Endothelial cell of umbilical vein (primary cell): Measurements from ENCODE around the gene AGAP3. TPM values are rescaled to one million over a fixed set of nuclear protein-coding genes. Genes with fewer than 3 reads are reported as not detected.
A peak's percentile ranks its signal among the peaks of the same experiment; 100 is the strongest.

Experiments used
- BruUV-seq: library from RNA; stranded (reverse); fragments of 400-500 nt; replicated peaks from 2 replicates; lab custom pipeline; 2021; lab: Mats Ljungman, UMichigan
- CTCF ChIA-PET: fragments of 300-600, 350-600 bp; sonication (Branson Sonifier 250); formaldehyde crosslinking; loops from one replicate; lab custom pipeline; 2021; ENCODE audit warnings: antibody characterized with exemption, inconsistent platforms; lab: Charles Lee
- POLR2A ChIA-PET: fragments of 300-600, 350-600 bp; sonication (Branson Sonifier 250); formaldehyde crosslinking; loops from one replicate; lab custom pipeline; 2021; ENCODE audit warnings: antibody characterized with exemption, inconsistent platforms; lab: Charles Lee
- DNase-seq: peaks from one replicate; pipeline ENCODE4 v3.0.0-alpha.2; 2011; ENCODE audit warnings: low read depth, low spot score
- FAIRE-seq: peaks from 2 replicates; lab custom pipeline; 2011; peaks lifted over from hg19 to GRCh38; lab: Jason Lieb, UNC
- H2AFZ ChIP-seq: 2 replicates; pipeline ENCODE4 v1.6.0; 2012; ENCODE audit warnings: low read depth, low read length, control low read depth, inconsistent platforms
- H3K27ac ChIP-seq: 2 replicates; pipeline ENCODE4 v1.5.1; 2011; ENCODE audit warnings: low read depth, mild to moderate bottlenecking, control low read depth, low read length, moderate library complexity; ENCODE audit not compliant: insufficient read depth
- H3K27me3 ChIP-seq, 2 experiments: 2 replicates each; pipeline versions ENCODE4 v1.6.0 to v1.6.1; 2011; ENCODE audit warnings: low read length in 2 of 2, mixed read lengths in 1 of 2; ENCODE audit not compliant: control insufficient read depth in 2 of 2, insufficient read depth in 2 of 2
- H3K36me3 ChIP-seq, 2 experiments: 2 replicates in 1 of 2; 3 replicates in 1 of 2; pipeline ENCODE4 v1.5.1; 2011; ENCODE audit warnings: low read length in 2 of 2, mild to moderate bottlenecking in 1 of 2, moderate library complexity in 1 of 2; ENCODE audit not compliant: control insufficient read depth in 2 of 2, insufficient read depth in 2 of 2; ENCODE audit errors: extremely low read depth in 1 of 2
- H3K4me1 ChIP-seq: 3 replicates; pipeline ENCODE4 v1.5.1; 2011; ENCODE audit warnings: mild to moderate bottlenecking, low read length; ENCODE audit not compliant: control insufficient read depth, insufficient read depth; ENCODE audit errors: extremely low read depth
- H3K4me2 ChIP-seq: 2 replicates; pipeline ENCODE4 v1.6.1; 2011; ENCODE audit warnings: low read length, control low read depth, mixed read lengths; ENCODE audit not compliant: insufficient read depth
- H3K4me3 ChIP-seq, 3 experiments: fragments of 200-600 bp in 1 of 3; sonication (generic), shearing (Covaris generic) in 1 of 3; replicated peaks in 1 of 3; 2 replicates each; pipeline ENCODE4 v1.5.1; 2011 to 2016; ENCODE audit warnings: control low read depth in 3 of 3, low read length in 3 of 3, mild to moderate bottlenecking in 2 of 3, inconsistent platforms in 1 of 3, low read depth in 1 of 3, moderate library complexity in 1 of 3; ENCODE audit not compliant: insufficient read depth in 1 of 3
- H3K79me2 ChIP-seq: 2 replicates; pipeline ENCODE4 v1.6.0; 2012; ENCODE audit warnings: low read length, inconsistent platforms; ENCODE audit not compliant: control insufficient read depth, insufficient read depth
- H3K9ac ChIP-seq: replicated peaks from 2 replicates; pipeline ENCODE3; 2011; ENCODE audit warnings: low read length, control low read depth; ENCODE audit not compliant: insufficient read depth; ENCODE audit errors: extremely low read depth
- H3K9me1 ChIP-seq: replicated peaks from 3 replicates; pipeline ENCODE4 v1.6.0; 2011; ENCODE audit warnings: mild to moderate bottlenecking, low read length; ENCODE audit not compliant: control insufficient read depth, insufficient read depth; ENCODE audit errors: extremely low read depth
- H3K9me3 ChIP-seq: replicated peaks from 2 replicates; pipeline ENCODE4 v1.5.1; 2012; ENCODE audit warnings: low read length, inconsistent platforms; ENCODE audit not compliant: control insufficient read depth, insufficient read depth
- H4K20me1 ChIP-seq: replicated peaks from 2 replicates; pipeline ENCODE3; 2011; ENCODE audit warnings: mild to moderate bottlenecking, low read length; ENCODE audit not compliant: control insufficient read depth, insufficient read depth; ENCODE audit errors: extremely low read depth
- CTCF ChIP-seq, 2 donors: IDR thresholded peaks; 1 replicate in 1 of 2; 2 replicates in 1 of 2; pipeline ENCODE4 v1.5.1; 2011; ENCODE audit warnings: low read length in 2 of 2, mild to moderate bottlenecking in 2 of 2, moderate library complexity in 2 of 2, control low read depth in 1 of 2, inconsistent platforms in 1 of 2, low read depth in 1 of 2; ENCODE audit not compliant: insufficient read depth in 1 of 2; ENCODE audit errors: extremely low read depth in 1 of 2
- EZH2 ChIP-seq: IDR thresholded peaks from 2 replicates; pipeline ENCODE4 v1.6.1; 2012; ENCODE audit warnings: borderline replicate concordance, low read depth, mild to moderate bottlenecking, moderate library complexity, low read length, inconsistent platforms; ENCODE audit not compliant: severe bottlenecking
- FOS ChIP-seq: IDR thresholded peaks from 2 replicates; pipeline ENCODE4 v1.6.1; 2011; ENCODE audit warnings: mild to moderate bottlenecking, low read length, moderate library complexity, borderline replicate concordance; ENCODE audit not compliant: insufficient read depth
- GATA2 ChIP-seq: IDR thresholded peaks from 2 replicates; pipeline ENCODE4 v1.7.0; 2011; ENCODE audit warnings: low read depth, mild to moderate bottlenecking, moderate library complexity, mixed read lengths, low read length; ENCODE audit not compliant: insufficient read length, insufficient read depth
- JUN ChIP-seq: IDR thresholded peaks from 2 replicates; pipeline ENCODE4 v1.6.1; 2011; ENCODE audit warnings: borderline replicate concordance, low read depth; ENCODE audit not compliant: insufficient read length, insufficient read depth
- MAX ChIP-seq: IDR thresholded peaks from 2 replicates; pipeline ENCODE4 v1.6.1; 2011; ENCODE audit not compliant: insufficient read depth, insufficient read length
- MYC ChIP-seq: IDR thresholded peaks from one replicate; pipeline ENCODE4 v1.6.1; 2011; ENCODE audit warnings: mild to moderate bottlenecking, low read depth, low read length
- POLR2A ChIP-seq: IDR thresholded peaks from 2 replicates; pipeline ENCODE4 v1.6.1; 2012; ENCODE audit warnings: low read depth, mild to moderate bottlenecking, control low read depth, low read length
- POLR2AphosphoS5 ChIP-seq: IDR thresholded peaks from 2 replicates; pipeline ENCODE4 v1.6.1; 2012; ENCODE audit warnings: low read depth, mild to moderate bottlenecking, control low read depth, low read length, moderate library complexity; ENCODE audit not compliant: insufficient read depth
- dilution Hi-C: fragments of 300-500 bp; cut with MboI; formaldehyde crosslinking; loops from one replicate; pipeline ENCODE4 v1.15.0; 2019; ENCODE audit warnings: low sequenced_read_pairs; ENCODE audit not compliant: extremely low pct_ligation_motif_present
- intact Hi-C: fragments of 100-400 bp; cut with micrococcal nuclease; formaldehyde crosslinking; loops from one replicate; pipeline ENCODE4 v1.10.0; 2022
- polyA plus RNA-seq, 4 experiments: library from polyadenylated mRNA; depleted of rRNA in 3 of 4; stranded (reverse) in 3 of 4; unstranded in 1 of 4; fragments of >200 nt; gene quantifications; 2 replicates each; pipeline versions ENCODE4 v1.2.1 to v1.2.3, GENCODE V29; 2011 to 2012; ENCODE audit warnings: missing spikeins in 1 of 4
- total RNA-seq: library from RNA; stranded (reverse); gene quantifications from 2 replicates; pipeline ENCODE4 v1.2.3, GENCODE V29; 2021

The AGAP3 gene
- total and polyA plus RNA-seq, 2 donors (not counting 3 experiments of a cell fraction or from before 2014, with no cell fraction given) = 171 to 174 TPM

GRCh38 chr7:151057989-151058780 is 28.1 kb upstream of the AGAP3 start:
- H3K79me2 ChIP-seq = peaks cover 31% of the 10 kb centered on the region
- BruUV-seq = TSS peak; percentile 86
- H4K20me1 ChIP-seq = no peaks in the 10 kb centered on the region
- H3K4me3 ChIP-seq = peak overlapping the region in 2 of 3 experiments; percentile 11 to 69
- no peaks in the 10 kb centered on the region for H3K27me3 ChIP-seq
- H3K9me3 ChIP-seq = no peaks in the 10 kb centered on the region
- ChIA-PET POLR2A (no interaction called here), CTCF (interaction anchor here (0.9 to 2.8 kb wide), 7 partner anchors 11 to 96 kb away, joined by 3 to 11 read pairs (median 4); partner anchors contain the start of genes ABCB8 and FASTK)
- intact Hi-C loops = loop anchor here (1.0 to 2.0 kb wide), 5 partner anchors 19 to 69 kb away; partner anchors contain the start of genes ABCB8 and FASTK
- peaks cover 29% of the 10 kb centered on the region for H3K4me1 ChIP-seq
- dilution Hi-C loops = no loop called here
- DNase-seq (peak; percentile 100), FAIRE-seq (peak; percentile 100)
- H3K27ac ChIP-seq = peak overlapping the region; percentile 81
- TF ChIP-seq FOS (no peak), GATA2 (no peak), MYC (no peak), POLR2AphosphoS5 (peak; percentile 14), MAX (peak; percentile 6), EZH2 (no peak), POLR2A (peak; percentile 52), CTCF (IDR thresholded peaks at IDR 0.05; ENCODE audit: extremely low read depth in 1 of 2, insufficient read depth in 1 of 2, low read depth in 1 of 2, low read length in 2 of 2) (no peak), JUN (no peak)
- H3K4me2 ChIP-seq = peak overlapping the region; percentile 44
- peaks cover 0 to 2% of the 10 kb centered on the region in 2 experiments for H3K36me3 ChIP-seq
- H3K9ac ChIP-seq = peak overlapping the region; percentile 57
- peak overlapping the region; percentile 21 for H2AFZ ChIP-seq
- no peaks in the 10 kb centered on the region for H3K9me1 ChIP-seq
